Motor neuron (in vitro differentiated cells): ENCODE measurements around the gene RASSF1. TPM values are rescaled to one million over a fixed set of nuclear protein-coding genes. Genes with fewer than 3 reads are reported as not detected.

Source experiments
- ATAC-seq, 8 experiments: fragments of 200-7000 bp; cut with Tn5 transposase; replicated peaks in 6 of 8; 2 replicates each; pipeline ENCODE4 v1.8.0; 2021; ENCODE audit warnings: mild to moderate bottlenecking in 8 of 8, moderate library complexity in 8 of 8
- H3K27ac ChIP-seq, 2 donors: fragments of 250-450 bp; sonication (Bioruptor Pico); 2 replicates each; pipeline ENCODE4 v1.9.0; 2021; ENCODE audit warnings: antibody characterized with exemption in 2 of 2, mild to moderate bottlenecking in 2 of 2, moderate library complexity in 1 of 2
- H3K4me1 ChIP-seq, 2 donors: fragments of 250-450 bp; sonication (Bioruptor Pico); replicated peaks in 1 of 2; 2 replicates each; pipeline ENCODE4 v1.6.1; 2021; ENCODE audit warnings: antibody characterized with exemption in 2 of 2, mild to moderate bottlenecking in 2 of 2, moderate library complexity in 1 of 2
- H3K4me3 ChIP-seq, 5 donors: fragments of 250-450 bp; sonication (Bioruptor Pico); 2 replicates each; pipeline ENCODE4 v1.9.0; 2021; ENCODE audit warnings: antibody characterized with exemption in 5 of 5, mild to moderate bottlenecking in 5 of 5, moderate library complexity in 4 of 5
- WGBS, 10 experiments: fragments of 450-650 bp; shearing (Covaris generic); methylation state at CpG; one replicate each; pipeline ENCODE4 v1.0.0; 2022; 5-methylcytosine and 5-hydroxymethylcytosine counted together
- in situ Hi-C, 9 experiments: fragments of 400-800 bp; cut with MboI; loops; one replicate each; pipeline ENCODE4 v1.15.0; 2021; ENCODE audit warnings: low sequenced_read_pairs in 9 of 9, low pct_unique_long_range_greater_than_20kb in 2 of 9; ENCODE audit not compliant: unreplicated experiment in 9 of 9
- total RNA-seq, 8 experiments: library from RNA; unstranded; fragments of 300-600 nt; gene quantifications; 2 replicates each; pipeline versions ENCODE4 v1.2.3 to v1.2.4, GENCODE V29; 2022

RASSF1 gene
- total RNA-seq, 8 experiments from 2014 or later: 14.0 to 21.3 (median 18.0) TPM

DNA sequence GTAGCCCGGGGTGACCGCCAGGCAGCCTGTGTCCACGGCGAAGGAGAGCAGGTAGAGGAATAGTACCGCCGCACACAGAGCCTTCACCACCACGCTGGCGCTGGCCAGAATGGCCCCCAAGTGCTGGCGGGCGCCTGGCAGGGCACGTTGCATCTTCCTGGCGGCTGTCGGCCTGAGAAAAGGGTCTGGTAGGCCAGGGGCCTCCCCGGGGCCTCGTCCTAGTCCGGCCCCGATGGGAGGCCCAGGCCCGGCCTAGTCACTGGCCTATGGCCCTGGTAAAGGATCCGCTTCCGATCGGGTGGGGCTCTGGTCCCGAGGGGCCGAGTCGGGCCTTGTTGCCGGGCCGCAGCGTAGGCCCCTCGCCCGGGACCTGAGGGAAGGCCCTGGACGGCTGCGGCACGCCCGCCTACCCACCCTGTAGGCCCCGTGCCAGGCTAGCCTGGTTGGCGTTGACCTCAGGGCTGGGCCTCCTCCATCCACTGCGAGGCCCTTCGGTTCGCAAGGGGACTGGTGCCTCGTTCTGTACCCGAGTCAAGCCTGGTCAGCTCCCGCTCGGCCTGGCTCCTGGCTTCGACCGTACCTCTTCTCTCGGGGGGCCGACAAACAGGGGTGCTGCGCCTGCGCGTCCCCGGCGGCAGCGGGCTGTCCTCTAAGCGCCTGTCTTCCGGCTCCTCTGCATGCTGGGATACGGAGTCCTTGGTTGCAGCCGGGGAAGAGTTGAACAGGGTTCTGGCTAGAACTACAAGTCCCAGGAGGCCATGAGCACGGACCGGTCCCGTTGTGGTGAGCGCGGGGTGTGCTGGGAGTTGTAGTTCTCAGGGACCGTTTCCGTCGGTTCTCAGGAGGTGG, 18.5 kb upstream of the RASSF1 start, which contains the start of gene TMEM115:
Gene TMEM115, minus strand, starts transcription at position 611 of the 849 bp plus-strand sequence. Its CDS starts 458 bp downstream, at position 153.
- Histone ChIP-seq H3K27ac (peak within 1 kb of the TSS; percentile 76 to 79), H3K4me1 (peaks cover 27 to 32% of the 10 kb centered on the region in 2 donors), H3K4me3 (peak within 1 kb of the TSS; percentile 62 to 81 (median 67))
- in situ Hi-C loops: no loop called here
- ATAC-seq: peak; percentile 95 to 99 (median 98)
- 0 to 43% (median 1%) methylated on average over 3 to 26 of the region's 64 CpGs; no CpG with 5 or more reads in 3 of the 10 experiments for WGBS, 10 experiments

DNA sequence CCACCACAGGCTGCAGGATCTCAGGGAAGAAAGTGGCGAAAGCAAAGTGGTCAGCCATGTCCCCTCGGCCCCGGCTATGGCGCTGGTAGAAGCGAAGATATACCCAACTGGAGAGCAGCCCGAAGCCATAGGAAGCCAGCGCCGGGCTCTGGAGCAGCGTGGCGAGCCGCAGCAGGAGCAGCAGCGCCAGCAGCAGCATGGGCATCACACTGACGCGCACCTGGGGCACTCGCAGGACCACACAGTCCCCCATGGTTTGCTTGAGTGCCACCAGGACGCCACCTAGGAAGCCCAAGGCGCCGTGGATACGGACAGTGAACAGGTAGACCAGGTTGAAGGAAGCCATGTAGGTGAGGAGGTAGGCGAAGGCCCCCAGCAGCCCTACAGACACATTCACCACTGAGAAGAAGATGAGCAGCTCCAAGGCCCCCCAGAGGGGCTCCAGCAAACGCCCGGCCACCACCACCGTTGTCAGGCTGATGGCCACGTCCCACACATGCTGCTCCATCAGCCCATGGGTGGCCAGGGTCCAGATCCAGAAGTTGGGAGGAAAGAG, 17.8 kb upstream of the RASSF1 start:
- H3K27ac ChIP-seq: peak overlapping the region; percentile 76 to 79
- WGBS, 10 experiments: 0 to 67% (median 17%) methylated on average over 1 to 6 of the region's 24 CpGs; no CpG with 5 or more reads in 5 of the 10 experiments
- ATAC-seq: no peak
- peak overlapping the region; percentile 62 to 81 (median 67) for H3K4me3 ChIP-seq
- in situ Hi-C loops: no loop called here
- peaks cover 26 to 30% of the 10 kb centered on the region in 2 donors for H3K4me1 ChIP-seq

DNA sequence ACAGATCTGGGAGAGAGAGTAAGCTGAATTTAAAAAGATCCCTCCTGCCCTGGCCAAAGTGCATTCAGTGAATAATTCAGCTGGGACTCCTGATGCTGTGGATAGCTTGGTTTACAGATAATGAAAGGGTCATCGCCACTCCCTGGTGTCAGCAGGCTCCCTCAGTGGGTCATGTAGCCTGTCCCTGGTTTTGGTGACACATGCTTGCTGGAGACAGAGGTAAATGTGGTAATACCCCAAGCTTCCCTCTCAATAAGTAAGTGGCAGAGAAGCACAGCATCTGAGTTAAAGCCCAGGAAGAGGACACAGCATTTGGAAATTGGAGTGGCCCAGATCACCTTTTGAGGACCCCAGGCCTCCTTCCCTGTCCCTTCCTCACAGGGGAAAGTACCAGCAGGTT, 16.8 kb upstream of the RASSF1 start:
- Histone ChIP-seq H3K4me1 (peaks cover 26 to 30% of the 10 kb centered on the region in 2 donors), H3K27ac (no peak overlapping the region), H3K4me3 (peak overlapping the region; percentile 62 to 81 (median 67))
- in situ Hi-C loops: no loop called here
- WGBS, 10 experiments: 50 to 80% methylated on average over 1 of the region's 1 CpG; no CpG with 5 or more reads in 8 of the 10 experiments
- ATAC-seq: no peak

DNA sequence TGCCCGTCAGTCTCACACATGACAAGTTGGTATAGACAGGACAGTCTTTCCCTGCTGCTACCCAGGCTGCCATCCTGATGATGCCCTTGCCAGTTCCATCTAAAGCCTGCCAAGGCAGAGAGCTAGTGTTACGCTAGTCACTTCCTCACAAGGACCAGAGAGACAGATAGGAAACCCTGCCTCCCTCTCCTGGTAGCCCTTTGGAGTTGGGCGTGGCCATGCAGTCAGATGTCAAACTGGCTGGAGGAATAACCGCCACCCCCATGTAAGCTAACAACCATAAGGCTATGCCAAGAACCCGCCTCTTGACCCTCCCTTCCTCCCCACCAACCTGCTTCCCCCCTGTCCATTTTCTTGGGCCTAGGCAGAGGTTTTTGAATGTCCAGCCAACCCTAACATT, 15.9 kb upstream of the RASSF1 start:
- H3K4me1 ChIP-seq: peaks cover 27 to 33% of the 10 kb centered on the region in 2 donors
- ATAC-seq: peak in 2 of 8 experiments; percentile 6 to 8
- H3K27ac ChIP-seq: no peak overlapping the region
- WGBS, 10 experiments: 0 to 93% (median 79%) methylated on average over 1 to 3 of the region's 5 CpGs; no CpG with 5 or more reads in 6 of the 10 experiments
- in situ Hi-C loops: no loop called here
- H3K4me3 ChIP-seq: peak overlapping the region in 4 of 5 donors; percentile 7 to 67 (median 64)

DNA sequence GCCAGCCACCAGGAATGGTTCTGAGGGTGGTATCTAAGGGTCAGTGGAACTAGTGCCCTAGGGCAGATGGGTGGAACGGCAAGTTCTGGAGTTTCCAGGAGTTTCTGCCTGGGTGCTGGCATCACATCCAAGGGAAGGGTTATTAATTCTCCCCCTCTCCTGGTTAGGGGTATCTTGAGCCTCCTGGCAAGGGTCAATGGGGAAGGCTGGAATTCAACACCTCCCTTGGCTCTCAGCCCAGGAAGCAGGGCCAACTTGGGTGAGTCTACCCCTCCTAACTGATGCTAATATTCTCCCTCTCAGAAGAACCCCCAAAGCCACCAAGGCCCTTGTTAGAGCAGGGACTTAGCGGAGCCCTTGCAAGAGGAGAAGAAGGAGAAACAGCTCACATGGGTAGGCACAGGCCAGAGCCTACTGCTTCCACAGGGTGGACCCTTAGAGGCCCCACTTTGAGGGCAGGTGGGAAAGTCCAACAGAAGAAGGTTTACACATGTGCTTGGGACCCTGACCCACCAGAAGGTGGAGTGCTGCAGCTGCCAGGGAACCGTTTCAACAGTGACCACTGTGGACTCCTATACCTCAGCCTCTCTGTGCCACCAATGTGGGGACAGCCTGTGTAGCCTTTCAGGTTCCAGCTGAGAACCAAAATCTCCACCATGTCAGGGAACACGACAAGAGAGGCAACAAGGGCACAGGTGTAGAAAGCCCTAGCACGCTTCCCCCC, 15.4 kb upstream of the RASSF1 start:
- in situ Hi-C loops: no loop called here
- no peak overlapping the region for H3K27ac ChIP-seq
- H3K4me1 ChIP-seq: peaks cover 31 to 36% of the 10 kb centered on the region in 2 donors
- ATAC-seq: no peak
- 57 to 100% (median 77%) methylated on average over 1 to 4 of the region's 5 CpGs; no CpG with 5 or more reads in 4 of the 10 experiments for WGBS, 10 experiments
- H3K4me3 ChIP-seq: peak overlapping the region in 4 of 5 donors; percentile 7 to 67 (median 64)

DNA sequence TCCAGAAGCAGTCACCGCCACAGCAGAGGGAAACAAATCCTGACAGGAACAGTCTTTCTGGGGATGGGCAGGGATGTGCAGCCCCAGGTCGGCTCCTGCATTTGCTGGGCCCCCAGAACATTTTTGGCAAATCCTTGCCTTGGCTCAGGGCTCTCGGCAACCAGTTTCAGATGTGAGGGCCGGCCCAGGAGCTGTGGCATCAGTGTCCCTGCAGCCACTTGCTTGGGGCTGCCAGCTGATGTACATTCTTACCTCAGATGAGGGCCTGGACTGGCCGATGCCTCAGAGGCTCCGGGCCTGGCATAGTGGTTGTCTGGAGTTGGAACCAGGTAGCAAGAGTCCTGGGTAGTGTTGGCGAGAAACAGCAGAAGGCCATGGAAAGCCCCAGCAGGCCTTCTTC, 14.2 kb upstream of the RASSF1 start:
- in situ Hi-C loops: no loop called here
- peaks cover 33 to 36% of the 10 kb centered on the region in 2 donors for H3K4me1 ChIP-seq
- H3K27ac ChIP-seq: no peak overlapping the region
- ATAC-seq: no peak
- H3K4me3 ChIP-seq: no peak overlapping the region
- 50 to 100% (median 96%) methylated on average over 1 to 3 of the region's 7 CpGs; no CpG with 5 or more reads in 6 of the 10 experiments for WGBS, 10 experiments

DNA sequence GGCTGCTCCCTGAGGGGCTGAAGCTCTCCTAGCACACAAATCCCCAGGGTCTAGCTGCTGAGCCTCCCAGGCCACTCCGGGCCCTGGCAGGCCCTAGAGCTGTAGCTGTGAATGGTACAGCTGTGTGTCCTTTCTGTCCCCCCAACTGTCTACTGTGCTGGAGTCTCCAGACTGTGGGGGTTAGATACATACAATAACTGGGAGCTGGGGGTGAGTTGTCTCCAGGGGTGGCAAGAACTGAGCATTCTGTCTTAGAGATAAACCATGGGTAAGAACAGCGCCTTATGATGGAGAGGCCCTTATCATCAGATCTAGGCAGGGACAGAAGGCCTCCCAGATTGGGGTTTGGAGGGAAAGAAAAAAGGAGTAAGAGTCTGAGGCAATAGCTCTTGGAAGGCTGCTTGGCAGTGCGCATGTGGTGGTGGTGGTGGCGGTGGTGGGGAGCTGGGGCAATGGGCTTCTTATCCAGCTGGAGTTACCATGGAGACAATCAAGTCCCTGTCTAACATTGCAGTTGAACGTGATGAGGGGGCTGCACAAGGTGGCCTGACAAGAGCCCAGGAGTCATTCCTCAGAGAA, 13.6 kb upstream of the RASSF1 start:
- no peak overlapping the region for H3K4me3 ChIP-seq
- peaks cover 38 to 42% of the 10 kb centered on the region in 2 donors for H3K4me1 ChIP-seq
- WGBS, 10 experiments: 72 to 100% (median 82%) methylated on average over 1 to 3 of the region's 5 CpGs; no CpG with 5 or more reads in 7 of the 10 experiments
- no peak for ATAC-seq
- H3K27ac ChIP-seq: no peak overlapping the region
- in situ Hi-C loops: no loop called here

DNA sequence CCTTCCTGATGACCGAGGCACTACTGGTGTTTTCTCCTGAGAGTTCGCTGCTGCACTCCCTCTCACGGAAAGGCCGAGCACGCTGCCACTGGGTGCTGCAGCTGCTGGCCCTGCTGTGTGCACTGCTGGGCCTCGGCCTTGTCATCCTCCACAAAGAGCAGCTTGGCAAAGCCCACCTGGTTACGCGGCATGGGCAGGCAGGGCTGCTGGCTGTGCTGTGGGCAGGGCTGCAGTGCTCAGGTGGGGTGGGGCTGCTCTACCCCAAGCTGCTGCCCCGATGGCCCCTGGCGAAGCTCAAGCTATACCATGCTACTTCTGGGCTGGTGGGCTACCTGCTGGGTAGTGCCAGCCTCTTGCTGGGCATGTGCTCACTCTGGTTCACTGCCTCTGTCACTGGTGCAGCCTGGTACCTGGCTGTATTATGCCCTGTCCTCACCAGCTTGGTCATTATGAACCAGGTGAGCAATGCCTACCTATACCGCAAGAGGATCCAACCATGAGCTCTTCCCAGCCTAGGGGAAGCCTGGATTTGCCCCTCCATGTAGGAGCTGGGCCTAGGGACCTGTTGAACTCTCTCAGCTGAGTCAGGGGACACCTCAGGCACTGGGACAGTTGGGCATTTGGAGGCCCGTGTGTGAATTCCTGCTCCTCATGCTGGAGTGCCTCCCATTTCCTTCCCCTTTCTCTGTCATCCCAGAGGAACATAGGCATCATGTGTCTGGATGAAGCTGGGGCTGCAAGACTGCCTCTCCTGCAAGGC, 12.8 kb upstream of the RASSF1 start:
- H3K4me3 ChIP-seq: no peak overlapping the region
- no peak for ATAC-seq
- no peak overlapping the region for H3K27ac ChIP-seq
- in situ Hi-C loops: no loop called here
- peaks cover 40 to 43% of the 10 kb centered on the region in 2 donors for H3K4me1 ChIP-seq
- 37 to 100% (median 93%) methylated on average over 1 to 7 of the region's 12 CpGs; no CpG with 5 or more reads in 4 of the 10 experiments for WGBS, 10 experiments

DNA sequence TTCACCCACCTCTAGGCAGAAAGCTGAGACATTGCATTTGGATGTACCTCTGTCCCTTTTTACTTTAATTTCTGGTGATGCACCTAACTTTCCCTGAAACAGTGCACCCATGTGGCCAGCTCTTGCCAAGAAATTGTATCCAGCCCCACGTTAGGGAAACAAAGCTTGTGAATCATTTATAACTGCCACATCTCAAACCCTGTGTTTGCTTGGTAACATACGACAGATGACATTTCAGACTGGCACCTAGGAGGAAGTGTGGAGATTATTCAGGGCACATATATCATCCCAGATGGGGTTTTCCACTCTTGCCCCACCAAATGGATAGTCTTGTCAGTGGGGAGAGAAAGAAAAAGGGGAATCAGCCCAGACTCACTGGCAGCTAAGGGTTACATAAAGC, 12.1 kb upstream of the RASSF1 start:
- in situ Hi-C loops: no loop called here
- peaks cover 36 to 37% of the 10 kb centered on the region in 2 donors for H3K4me1 ChIP-seq
- no peak for ATAC-seq
- 0 to 56% (median 13%) methylated on average over 1 to 2 of the region's 2 CpGs; no CpG with 5 or more reads in 3 of the 10 experiments for WGBS, 10 experiments
- H3K4me3 ChIP-seq: no peak overlapping the region
- no peak overlapping the region for H3K27ac ChIP-seq

DNA sequence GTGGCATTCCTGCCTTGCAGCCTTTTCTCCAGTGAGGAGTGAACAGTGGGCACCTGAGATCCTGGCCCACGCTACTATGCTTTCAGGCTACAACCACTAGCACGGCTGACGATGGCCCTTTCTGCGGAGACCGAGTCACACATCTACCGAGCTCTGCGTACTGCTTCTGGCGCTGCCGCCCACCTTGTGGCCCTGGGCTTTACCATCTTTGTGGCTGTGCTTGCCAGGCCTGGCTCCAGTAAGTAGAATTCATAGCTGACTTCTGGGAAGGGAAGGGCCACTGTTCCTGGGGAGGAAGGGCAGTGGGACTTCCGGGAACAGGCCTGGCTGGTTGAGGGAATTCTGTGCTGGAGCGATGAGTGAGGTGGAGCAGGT, 10.7 kb upstream of the RASSF1 start:
- H3K4me1 ChIP-seq: peaks cover 24 to 27% of the 10 kb centered on the region in 2 donors
- H3K4me3 ChIP-seq: peak overlapping the region; percentile 70 to 85 (median 73)
- ATAC-seq: peak in 1 of 8 experiments; percentile 1
- peak overlapping the region; percentile 97 to 98 for H3K27ac ChIP-seq
- WGBS, 10 experiments: 27 to 90% (median 60%) methylated on average over 2 to 8 of the region's 11 CpGs; no CpG with 5 or more reads in 5 of the 10 experiments
- in situ Hi-C loops: no loop called here

DNA sequence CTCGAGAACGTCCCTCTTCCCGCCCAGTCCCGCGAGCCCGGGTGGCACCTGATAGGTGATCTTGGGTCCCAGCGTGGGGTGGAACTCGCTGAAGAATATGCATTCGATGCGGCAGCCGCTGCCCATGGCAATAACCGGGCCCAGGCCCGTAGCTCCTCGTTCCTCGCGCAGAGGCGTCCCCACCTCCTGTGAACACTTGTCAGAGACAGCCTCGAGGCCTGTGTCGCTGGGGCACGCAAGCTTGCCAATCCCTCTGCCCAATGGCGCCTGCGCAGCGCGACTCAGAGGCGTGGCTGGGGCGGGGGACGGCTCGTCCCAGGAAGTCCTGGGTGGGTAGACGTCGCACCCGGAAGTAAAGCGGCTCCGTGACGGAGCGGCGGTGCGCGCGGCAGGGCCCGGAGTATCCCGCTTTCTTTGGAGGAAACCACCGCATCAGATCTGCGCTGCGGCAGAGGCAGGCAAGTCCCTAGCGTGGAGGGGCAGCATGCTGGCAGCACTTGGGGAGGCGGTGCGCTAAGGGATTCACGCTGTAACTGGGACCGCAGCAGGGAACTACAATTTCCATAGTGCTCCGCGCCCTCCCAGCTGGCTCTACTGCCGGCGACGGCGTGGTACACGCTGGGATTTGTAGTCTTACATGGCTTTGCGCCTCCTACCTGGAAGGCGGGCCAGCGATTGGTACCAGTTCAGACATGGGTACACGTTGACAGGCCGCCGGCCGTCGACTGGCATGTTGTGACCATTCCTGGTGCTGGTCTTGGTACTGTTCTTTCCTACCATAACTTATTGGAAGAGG, 10.1 kb upstream of the RASSF1 start, which contains the start of the genes CYB561D2 and NPRL2:
Gene CYB561D2, plus strand, starts transcription at position 336 of the 796 bp plus-strand sequence. CDS start 572 bp downstream, outside the sequence.
Gene NPRL2, minus strand, starts transcription at position 249 of the 796 bp plus-strand sequence. Its CDS starts 123 bp downstream, at position 126.
- Histone ChIP-seq H3K4me1 (peaks cover 20 to 25% of the 10 kb centered on the region in 2 donors), H3K27ac (peak within 1 kb of the TSS; percentile 97 to 98), H3K4me3 (peak within 1 kb of the TSS; percentile 70 to 85 (median 73))
- 0 to 3% (median 0%) methylated on average over 6 to 44 of the region's 64 CpGs; no CpG with 5 or more reads in 4 of the 10 experiments for WGBS, 10 experiments
- in situ Hi-C loops: no loop called here
- ATAC-seq: peak; percentile 85 to 94 (median 87)
